Muscle layer of duodenum (tissue), 2 donors: ENCODE data around the gene SETD1B.

Experiments
- H3K27ac ChIP-seq: one replicate; pipeline ENCODE4 v1.7.0; 2013; ENCODE audit warnings: mild to moderate bottlenecking, low read length
- H3K27me3 ChIP-seq: one replicate; pipeline ENCODE4 v1.7.0; 2013; ENCODE audit warnings: low read depth, mild to moderate bottlenecking, control low read depth, low read length
- H3K36me3 ChIP-seq, 2 donors: one replicate each; pipeline ENCODE4 v1.7.0; 2013; ENCODE audit warnings: low read length in 2 of 2, control low read depth in 1 of 2, mild to moderate bottlenecking in 1 of 2; ENCODE audit not compliant: insufficient read depth in 2 of 2, control insufficient read depth in 1 of 2
- H3K4me1 ChIP-seq, 2 donors: one replicate each; pipeline ENCODE4 v1.7.0; 2013; ENCODE audit warnings: low read length in 2 of 2, mild to moderate bottlenecking in 2 of 2, control low read depth in 1 of 2, moderate library complexity in 1 of 2; ENCODE audit not compliant: insufficient read depth in 2 of 2, control insufficient read depth in 1 of 2
- H3K4me3 ChIP-seq, 2 donors: one replicate each; pipeline ENCODE4 v1.7.0; 2013; ENCODE audit warnings: low read length in 2 of 2, low read depth in 1 of 2, mild to moderate bottlenecking in 1 of 2
- H3K9me3 ChIP-seq, 2 donors: one replicate each; pipeline ENCODE4 v1.7.0; 2013; ENCODE audit warnings: low read length in 2 of 2, control low read depth in 1 of 2, mild to moderate bottlenecking in 1 of 2; ENCODE audit not compliant: control insufficient read depth in 1 of 2
- donor health status: healthy.

SETD1B gene

DNA sequence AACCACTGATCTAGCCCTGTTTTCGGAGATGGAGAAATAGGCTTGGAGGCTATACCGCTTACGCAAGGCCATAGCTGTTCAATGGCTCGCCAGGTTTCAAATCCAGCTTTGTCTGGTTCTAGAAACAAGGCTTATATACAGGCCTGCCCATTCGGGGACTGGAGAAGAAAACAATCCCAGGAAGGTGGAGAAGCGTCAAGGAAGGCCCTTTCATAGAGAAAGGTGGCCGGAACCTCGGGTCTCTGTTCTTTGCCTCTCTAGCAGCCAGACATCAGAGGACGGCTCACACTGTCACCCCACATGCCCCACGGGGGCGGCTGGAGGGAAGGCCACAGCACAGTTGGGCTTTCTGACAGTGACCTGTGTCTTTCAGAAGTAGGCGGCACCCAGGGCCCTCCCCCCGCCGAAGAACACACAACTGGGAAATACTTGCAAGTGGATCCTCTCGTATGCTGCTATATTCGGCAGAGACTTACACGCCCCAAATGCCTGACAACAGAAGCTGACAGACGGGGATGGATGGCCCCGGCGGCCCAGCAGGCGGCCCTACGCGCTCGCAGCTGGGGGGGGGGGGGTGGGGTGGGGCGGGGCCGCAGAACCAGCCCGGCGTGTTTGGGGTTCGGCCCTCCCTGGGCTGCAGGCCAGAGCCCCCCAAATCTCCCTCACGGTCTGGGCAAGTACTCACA, 4.5 kb upstream of the SETD1B start:
- Histone ChIP-seq H3K36me3 (peaks cover 0 to 10% of the 10 kb centered on the region in 2 donors), H3K9me3 (no peaks in the 10 kb centered on the region), H3K4me1 (peaks cover 37 to 48% of the 10 kb centered on the region in 2 donors), H3K27ac (peak overlapping the region; percentile 94), H3K4me3 (peak overlapping the region; percentile 61 to 62), H3K27me3 (no peaks in the 10 kb centered on the region)

DNA sequence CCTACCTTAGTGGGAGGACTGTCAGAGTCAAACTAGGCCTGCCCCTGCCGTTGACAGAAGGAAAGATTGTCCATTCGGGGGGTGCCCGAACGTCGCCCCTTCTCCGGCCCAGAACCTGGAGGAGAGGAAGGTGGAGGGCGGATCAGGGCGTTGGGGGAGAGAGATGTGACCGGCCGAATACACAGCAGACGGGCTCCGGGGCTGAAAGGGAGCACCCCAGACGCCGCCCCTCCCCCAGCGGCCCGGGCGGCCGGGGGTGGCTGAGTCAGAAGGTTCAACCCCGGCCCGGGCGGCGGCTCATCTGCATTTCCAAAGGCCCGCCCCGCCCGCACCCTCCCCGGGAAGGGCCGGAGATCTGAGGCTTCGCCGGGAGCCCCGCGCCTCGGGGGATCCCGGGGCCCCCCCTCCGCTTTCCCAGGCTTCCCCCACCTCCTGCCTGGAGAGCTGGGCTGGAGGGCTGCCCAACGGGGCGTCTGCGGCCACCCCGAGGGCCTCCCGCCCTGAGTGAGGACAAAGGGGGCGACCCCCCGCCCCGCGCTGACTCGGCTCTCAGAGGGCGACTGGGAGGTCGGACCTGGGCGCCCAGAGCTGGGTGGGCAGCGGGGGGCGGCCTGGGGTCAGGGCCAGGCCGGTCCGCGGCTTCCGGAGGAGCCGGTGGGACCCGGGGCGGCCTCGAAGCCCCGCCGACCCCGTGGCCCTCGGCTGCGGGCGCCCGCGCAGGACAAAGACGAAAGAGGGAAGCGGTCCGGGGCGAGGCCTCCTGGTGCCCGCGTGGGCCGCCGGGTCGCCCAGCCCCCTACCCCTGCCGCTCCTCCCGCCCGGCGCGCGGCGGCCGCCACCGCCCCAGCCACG, 3.7 kb upstream of the SETD1B start:
- peaks cover 30 to 41% of the 10 kb centered on the region in 2 donors for H3K4me1 ChIP-seq
- H3K4me3 ChIP-seq, result peak overlapping the region; percentile 42 to 61
- peak overlapping the region; percentile 60 for H3K27ac ChIP-seq
- no peaks in the 10 kb centered on the region for H3K27me3 ChIP-seq
- H3K36me3 ChIP-seq, result peaks cover 0 to 10% of the 10 kb centered on the region in 2 donors
- no peaks in the 10 kb centered on the region for H3K9me3 ChIP-seq

DNA sequence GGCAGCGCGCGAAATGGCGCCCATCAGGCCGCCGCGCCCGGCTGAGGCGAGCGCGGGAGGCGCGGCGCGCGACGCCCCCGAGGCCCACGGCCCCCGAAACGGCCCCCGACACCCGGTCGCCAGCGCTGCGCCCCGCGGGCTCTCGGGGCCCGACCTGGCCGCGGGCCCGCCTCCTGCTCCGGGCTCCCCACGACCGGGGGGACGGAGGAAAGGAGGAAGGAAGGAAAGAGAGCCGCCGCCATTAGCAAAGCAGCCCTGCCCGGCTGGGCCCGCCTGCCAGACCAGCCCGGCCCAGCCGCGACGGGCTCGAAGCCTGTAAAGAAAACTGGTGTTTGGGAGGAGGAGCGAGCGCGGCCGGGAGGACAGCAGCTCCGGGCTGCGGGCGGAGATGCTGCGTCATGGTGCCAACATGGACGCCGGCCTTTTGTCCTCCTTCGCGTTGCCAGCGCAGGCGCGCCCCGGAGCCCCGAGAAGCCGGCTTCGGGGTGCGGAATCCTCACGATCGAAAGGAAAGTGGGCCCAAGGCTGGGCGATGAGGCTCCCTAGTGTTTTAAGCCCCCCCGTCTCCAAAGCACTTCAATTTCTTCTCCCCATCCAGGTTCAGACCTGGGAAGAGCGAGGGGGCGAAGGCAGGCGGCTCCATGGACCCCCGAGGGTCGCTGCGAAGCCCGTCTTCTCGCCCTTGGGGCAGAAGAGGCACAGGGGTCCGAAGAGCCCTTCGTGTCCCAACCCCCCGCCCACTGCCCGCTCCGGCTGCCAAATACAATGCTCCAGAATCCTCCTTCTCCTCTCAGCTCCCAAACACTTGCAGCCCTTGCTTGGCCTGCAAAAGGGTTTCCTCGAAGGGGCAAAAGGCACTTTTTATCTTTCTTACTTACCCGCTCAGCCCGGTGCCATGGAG, 2.9 kb upstream of the SETD1B start:
- Histone ChIP-seq H3K27me3 (no peaks in the 10 kb centered on the region), H3K36me3 (peaks cover 0 to 10% of the 10 kb centered on the region in 2 donors), H3K27ac (peak overlapping the region; percentile 99), H3K9me3 (no peaks in the 10 kb centered on the region), H3K4me3 (peak overlapping the region; percentile 78 to 82), H3K4me1 (peaks cover 27 to 36% of the 10 kb centered on the region in 2 donors)

DNA sequence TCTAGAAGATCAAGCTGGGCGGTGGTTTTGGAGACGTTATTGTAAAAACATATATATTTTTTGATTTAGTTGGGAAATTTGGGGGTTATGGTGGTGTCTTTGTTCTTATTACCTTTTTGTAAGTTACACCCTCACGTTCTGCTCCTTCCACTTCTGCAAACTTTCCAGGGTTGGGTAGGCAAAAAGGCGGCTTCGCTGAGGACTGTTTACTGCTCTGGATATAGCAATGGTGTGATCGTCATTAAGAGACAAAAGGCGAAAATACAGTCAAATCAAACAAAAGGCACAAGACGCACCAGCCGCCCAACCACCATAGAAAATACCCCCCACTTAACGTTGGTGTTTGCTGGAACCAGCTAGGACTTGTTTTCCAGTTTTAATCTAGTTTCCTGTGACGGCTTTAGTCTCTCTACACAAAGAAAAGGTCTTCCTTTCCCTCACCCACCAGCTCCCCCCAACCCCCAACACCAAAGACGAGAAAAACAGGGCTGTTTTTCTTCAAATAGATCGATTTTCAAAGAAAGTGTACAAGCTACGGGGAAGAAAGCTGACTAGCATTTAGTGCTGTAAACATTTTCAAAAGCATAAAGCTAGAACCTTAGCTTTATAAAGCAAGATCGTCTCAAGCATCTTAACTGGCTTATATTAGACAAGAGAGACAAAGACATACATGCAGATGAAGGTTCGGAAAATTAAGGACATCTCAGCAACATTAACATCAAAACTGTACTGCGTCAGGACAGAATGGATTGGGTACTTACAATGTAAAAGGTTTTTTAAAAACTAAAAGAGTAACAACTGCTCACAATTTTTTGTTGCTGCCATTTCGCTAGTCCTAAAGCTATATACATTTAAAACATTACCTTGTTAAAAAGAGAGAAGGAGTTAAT, 2.0 kb upstream of the SETD1B start:
- peak overlapping the region; percentile 78 to 82 for H3K4me3 ChIP-seq
- H3K36me3 ChIP-seq, result peaks cover 0 to 10% of the 10 kb centered on the region in 2 donors
- no peaks in the 10 kb centered on the region for H3K9me3 ChIP-seq
- peaks cover 32 to 36% of the 10 kb centered on the region in 2 donors for H3K4me1 ChIP-seq
- H3K27ac ChIP-seq, result peak overlapping the region; percentile 99
- H3K27me3 ChIP-seq, result no peaks in the 10 kb centered on the region

DNA sequence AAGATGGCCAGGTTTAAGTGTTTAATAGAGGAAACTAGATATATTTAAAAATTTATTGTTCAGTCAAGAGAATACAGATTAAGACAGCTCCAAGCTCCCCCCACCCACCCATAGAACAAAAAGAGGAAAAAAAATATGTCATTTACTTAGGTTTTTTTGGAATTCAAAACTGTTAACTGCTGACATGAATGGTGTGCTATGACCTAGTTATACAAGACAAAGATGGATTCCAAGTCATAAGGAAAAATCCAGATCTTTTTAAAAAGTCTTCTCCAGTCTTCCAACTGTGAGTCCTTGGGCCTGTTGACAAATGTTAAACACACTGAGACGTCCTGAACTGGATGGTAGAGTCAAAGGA, 1.3 kb upstream of the SETD1B start:
- no peaks in the 10 kb centered on the region for H3K9me3 ChIP-seq
- peaks cover 0 to 10% of the 10 kb centered on the region in 2 donors for H3K36me3 ChIP-seq
- H3K27me3 ChIP-seq, result no peaks in the 10 kb centered on the region
- peaks cover 30 to 36% of the 10 kb centered on the region in 2 donors for H3K4me1 ChIP-seq
- H3K27ac ChIP-seq, result peak overlapping the region; percentile 99
- peak overlapping the region; percentile 78 to 82 for H3K4me3 ChIP-seq

DNA sequence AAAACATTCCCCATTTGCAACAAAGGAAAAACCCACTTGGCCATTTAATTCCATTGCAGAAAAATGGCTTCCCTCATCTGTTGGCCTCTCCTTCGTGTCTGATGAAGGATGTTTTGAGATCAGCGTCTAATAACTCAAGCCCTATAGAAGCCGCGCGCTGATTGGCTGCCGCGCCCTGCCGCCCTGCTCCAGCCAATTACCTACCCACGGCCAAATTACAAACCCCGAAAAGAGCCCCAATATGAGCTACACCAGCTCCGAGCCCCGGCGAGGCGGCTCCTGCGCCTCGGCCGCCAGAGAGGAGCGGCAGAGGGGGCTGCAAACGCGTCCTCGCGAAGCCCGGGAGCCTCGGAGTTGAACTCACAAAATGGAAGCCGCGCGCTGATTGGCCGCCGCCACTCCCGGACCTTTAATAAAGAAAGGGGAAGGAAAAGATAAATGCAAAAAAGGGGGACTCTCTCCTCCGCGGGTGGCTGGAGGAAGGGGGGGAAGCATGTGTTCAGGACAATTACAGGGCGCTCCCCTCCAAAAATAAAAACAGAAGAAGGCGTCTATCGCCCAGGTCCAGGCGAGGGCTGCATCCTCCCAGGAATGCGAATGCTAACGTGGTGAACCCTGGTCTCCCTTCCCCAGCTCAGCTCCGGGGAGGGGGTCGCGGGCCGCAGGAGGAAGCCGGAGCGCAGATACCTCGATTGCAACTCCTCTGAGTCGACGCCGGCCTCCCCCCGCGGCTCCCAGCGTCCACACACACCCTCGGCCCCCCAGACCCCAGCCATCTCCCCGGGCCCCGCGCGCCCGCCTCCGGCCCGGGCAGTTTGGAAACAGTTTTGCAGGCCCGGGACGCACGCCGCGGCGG, 738 bp upstream of the SETD1B start:
- peaks cover 24 to 32% of the 10 kb centered on the region in 2 donors for H3K4me1 ChIP-seq
- peak overlapping the region; percentile 78 to 82 for H3K4me3 ChIP-seq

DNA sequence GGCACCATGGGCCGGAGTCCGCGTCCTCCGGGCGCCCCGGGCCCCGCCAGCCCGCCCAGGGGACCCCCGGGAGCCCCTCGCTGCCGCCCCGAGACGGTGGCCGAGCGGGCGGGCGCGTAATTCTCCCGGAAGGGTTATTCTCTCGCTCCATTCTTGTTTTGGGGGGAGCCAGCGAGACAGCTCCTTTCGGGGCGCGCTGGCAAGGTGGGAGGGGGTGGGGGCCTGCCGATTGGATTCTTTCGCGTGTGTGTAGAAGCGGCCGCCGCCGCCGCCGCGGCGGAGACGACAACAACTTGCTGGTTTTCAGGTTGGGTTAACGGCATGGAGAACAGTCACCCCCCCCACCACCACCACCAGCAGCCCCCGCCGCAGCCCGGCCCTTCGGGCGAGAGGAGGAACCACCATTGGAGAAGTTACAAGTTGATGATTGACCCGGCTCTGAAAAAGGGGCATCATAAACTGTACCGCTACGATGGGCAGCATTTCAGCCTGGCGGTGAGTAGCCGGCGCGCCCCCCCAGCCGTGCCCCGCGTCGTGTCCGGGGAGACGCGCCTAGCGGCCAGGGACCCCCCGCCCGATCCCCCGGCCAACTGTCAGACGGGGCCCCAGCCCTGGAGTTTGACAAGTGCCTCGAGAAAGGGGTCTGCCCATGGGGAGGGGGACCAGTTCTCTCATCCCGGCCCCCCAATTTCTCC, 755 bp downstream of the SETD1B start:
- no peaks in the 10 kb centered on the region for H3K27me3 ChIP-seq
- H3K27ac ChIP-seq, result peak overlapping the region; percentile 31
- peaks cover 10 to 16% of the 10 kb centered on the region in 2 donors for H3K36me3 ChIP-seq
- H3K4me3 ChIP-seq, result peak overlapping the region; percentile 59 to 80
- H3K4me1 ChIP-seq, result peaks cover 12 to 21% of the 10 kb centered on the region in 2 donors
- H3K9me3 ChIP-seq, result no peaks in the 10 kb centered on the region

More for the DNA sequence above, 738 bp upstream of the SETD1B start:
- Histone ChIP-seq H3K27me3 (no peaks in the 10 kb centered on the region), H3K9me3 (no peaks in the 10 kb centered on the region), H3K27ac (peak overlapping the region; percentile 99), H3K36me3 (peaks cover 2 to 10% of the 10 kb centered on the region in 2 donors)

DNA sequence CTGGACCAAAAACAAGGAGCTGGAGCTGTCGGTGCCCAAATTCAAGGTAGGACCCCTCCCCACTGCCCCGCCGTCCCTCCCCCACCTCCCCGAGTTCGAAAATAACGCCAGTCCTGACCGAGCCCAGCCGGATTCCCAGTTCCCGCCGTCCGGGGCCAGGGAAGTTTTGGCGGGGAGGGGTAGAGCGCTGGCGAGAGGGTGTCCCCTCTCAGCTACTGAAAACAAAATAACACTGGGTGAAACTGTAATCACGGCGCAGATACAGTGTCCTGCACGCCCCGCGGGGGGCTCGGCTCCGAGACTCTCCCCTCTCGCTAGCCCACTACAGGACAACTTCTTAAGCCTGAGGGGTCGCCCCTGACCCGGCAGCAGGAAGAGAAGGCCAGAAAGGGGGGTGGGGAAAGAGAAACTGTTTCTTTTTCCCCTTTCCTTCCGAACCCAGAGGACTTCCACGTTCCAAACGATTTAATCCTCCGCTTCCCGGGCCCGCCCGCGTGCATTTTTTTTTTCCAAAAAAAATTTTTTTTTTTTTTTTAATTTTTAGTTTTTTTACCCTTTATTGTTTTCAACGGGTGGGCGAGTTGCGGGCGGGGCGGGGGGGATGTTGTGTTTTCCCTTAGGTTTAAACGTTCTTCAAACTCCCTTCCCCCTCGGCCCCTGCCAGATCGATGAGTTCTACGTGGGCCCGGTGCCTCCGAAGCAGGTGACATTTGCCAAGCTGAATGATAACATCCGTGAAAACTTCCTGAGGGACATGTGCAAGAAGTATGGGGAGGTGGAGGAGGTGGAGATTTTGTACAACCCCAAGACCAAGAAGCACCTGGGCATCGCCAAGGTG, 1.6 kb downstream of the SETD1B start:
- H3K4me3 ChIP-seq, result peak overlapping the region; percentile 63 to 80
- peak overlapping the region; percentile 31 for H3K27ac ChIP-seq
- H3K27me3 ChIP-seq, result no peaks in the 10 kb centered on the region
- no peaks in the 10 kb centered on the region for H3K9me3 ChIP-seq
- H3K4me1 ChIP-seq, result peaks cover 12 to 28% of the 10 kb centered on the region in 2 donors
- H3K36me3 ChIP-seq, result peaks cover 11 to 25% of the 10 kb centered on the region in 2 donors
